ENCODE results near the gene BSCL2.
"Not testable (repeated sequence)": the region's sequence is repeated elsewhere in the genome, so short reads cannot be mapped to it uniquely, and the experiment has no call there.

GRCh38 chr11:62650283-62650682 is 56.9 kb downstream of the BSCL2 start:
- TF ChIP-seq GLIS3 (CRISPR knock-in tag; IDR thresholded peaks at IDR 0.05); ZFP3 (CRISPR knock-in tag; IDR thresholded peaks at IDR 0.05); CSRNP3 (CRISPR knock-in tag; IDR thresholded peaks at IDR 0.05); RARB (CRISPR knock-in tag; IDR thresholded peaks at IDR 0.05); TOX (CRISPR knock-in tag; IDR thresholded peaks at IDR 0.05; ENCODE audit: borderline replicate concordance): not testable (repeated sequence)
